Keratinocyte (primary cell): ENCODE measurements around the gene ADGRD1. TPM values are rescaled to one million over a fixed set of nuclear protein-coding genes. Genes with fewer than 3 reads are reported as not detected.

Experiments
- DNase-seq: peaks from one replicate; pipeline ENCODE4 v3.0.0-alpha.2; 2011; ENCODE audit warnings: low read depth, missing footprints, low spot score
- FAIRE-seq: peaks from 2 replicates; lab custom pipeline; 2011; peaks lifted over from hg19 to GRCh38; lab: Jason Lieb, UNC
- H2AFZ ChIP-seq: 2 replicates; pipeline ENCODE4 v1.6.0; 2012; ENCODE audit warnings: low read length, control low read depth, inconsistent platforms; ENCODE audit not compliant: control insufficient read depth
- H3K27ac ChIP-seq: 2 replicates; pipeline ENCODE4 v1.5.1; 2011; ENCODE audit warnings: low read length; ENCODE audit not compliant: control insufficient read depth, insufficient read depth
- H3K27me3 ChIP-seq: 3 replicates; pipeline ENCODE4 v1.6.0; 2011; ENCODE audit warnings: low read length; ENCODE audit not compliant: control insufficient read depth, insufficient read depth; ENCODE audit errors: extremely low read depth
- H3K36me3 ChIP-seq, 2 experiments: 2 replicates in 1 of 2; 3 replicates in 1 of 2; pipeline ENCODE4 v1.5.1; 2011; ENCODE audit warnings: low read length in 2 of 2, mild to moderate bottlenecking in 1 of 2; ENCODE audit not compliant: control insufficient read depth in 2 of 2, insufficient read depth in 2 of 2; ENCODE audit errors: extremely low read depth in 1 of 2
- H3K4me1 ChIP-seq: 3 replicates; pipeline ENCODE4 v1.5.1; 2011; ENCODE audit warnings: low read length; ENCODE audit not compliant: control insufficient read depth, insufficient read depth; ENCODE audit errors: extremely low read depth
- H3K4me2 ChIP-seq: 3 replicates; pipeline ENCODE4 v1.6.0; 2011; ENCODE audit warnings: low read depth, low read length; ENCODE audit not compliant: control insufficient read depth, insufficient read depth; ENCODE audit errors: extremely low read depth
- H3K4me3 ChIP-seq, 3 experiments: fragments of 200-600 bp in 1 of 3; sonication (generic) in 1 of 3; 2 replicates in 2 of 3; 3 replicates in 1 of 3; pipeline ENCODE4 v1.5.1; 2011 to 2016; ENCODE audit warnings: low read length in 3 of 3, mild to moderate bottlenecking in 3 of 3, control low read depth in 2 of 3, inconsistent platforms in 1 of 3, low read depth in 1 of 3, mixed read lengths in 1 of 3, mixed run types in 1 of 3, moderate library complexity in 1 of 3; ENCODE audit not compliant: control insufficient read depth in 2 of 3, insufficient read depth in 2 of 3; ENCODE audit errors: extremely low read depth in 1 of 3
- H3K79me2 ChIP-seq: 2 replicates; pipeline ENCODE4 v1.6.0; 2012; ENCODE audit warnings: low read length; ENCODE audit not compliant: control insufficient read depth, insufficient read depth
- H3K9ac ChIP-seq: 3 replicates; pipeline ENCODE4 v1.6.0; 2011; ENCODE audit warnings: low read length; ENCODE audit not compliant: control insufficient read depth, insufficient read depth; ENCODE audit errors: extremely low read depth
- H3K9me1 ChIP-seq: 3 replicates; pipeline ENCODE4 v1.6.0; 2011; ENCODE audit warnings: low read length; ENCODE audit not compliant: control insufficient read depth, insufficient read depth; ENCODE audit errors: extremely low read depth
- H3K9me3 ChIP-seq: 2 replicates; pipeline ENCODE4 v1.5.1; 2012; ENCODE audit warnings: low read depth, low read length; ENCODE audit not compliant: control insufficient read depth
- H4K20me1 ChIP-seq: 3 replicates; pipeline ENCODE4 v1.6.0; 2011; ENCODE audit warnings: low read length; ENCODE audit not compliant: control insufficient read depth, insufficient read depth; ENCODE audit errors: extremely low read depth
- CTCF ChIP-seq, 3 experiments: IDR thresholded peaks in 1 of 3; conservative IDR thresholded peaks in 1 of 3; optimal IDR thresholded peaks in 1 of 3; 2 replicates in 2 of 3; 3 replicates in 1 of 3; pipeline versions ENCODE3 to v1.5.1; 2011; ENCODE audit warnings: low read length in 3 of 3, mild to moderate bottlenecking in 3 of 3, moderate library complexity in 2 of 3, control low read depth in 1 of 3, inconsistent platforms in 1 of 3; ENCODE audit not compliant: insufficient read depth in 2 of 3; ENCODE audit errors: extremely low read depth in 1 of 3
- EZH2 ChIP-seq: IDR thresholded peaks from one replicate; pipeline ENCODE4 v1.6.1; 2012; ENCODE audit warnings: inconsistent platforms, mild to moderate bottlenecking, low read length, moderate library complexity
- dilution Hi-C: fragments of 300-500 bp; cut with MboI; formaldehyde crosslinking; loops from one replicate; pipeline ENCODE4 v1.7.0; 2020; ENCODE audit warnings: low sequenced_read_pairs; ENCODE audit not compliant: extremely low pct_ligation_motif_present
- polyA plus RNA-seq, 5 experiments: library from polyadenylated mRNA; depleted of rRNA in 3 of 5; stranded (reverse) in 3 of 5; stranded (forward) in 1 of 5; unstranded in 1 of 5; fragments of >200 nt; gene quantifications; 1 replicate in 1 of 5; 2 replicates in 3 of 5; 3 replicates in 1 of 5; pipeline versions ENCODE4 v1.2.1 to v1.2.3, GENCODE V29; 2011 to 2012; ENCODE audit warnings: missing spikeins in 2 of 5, low read depth in 1 of 5, low replicate concordance in 1 of 5

ADGRD1 gene
- polyA plus RNA-seq, 1 donor (not counting 4 experiments of a cell fraction or from before 2014, with no cell fraction given) = not detected

- H3K79me2 ChIP-seq = no peaks in the 10 kb centered on the region
- H2AFZ ChIP-seq = no peak overlapping the region
- H3K9ac ChIP-seq = no peak overlapping the region
- no peaks in the 10 kb centered on the region for H3K9me1 ChIP-seq
- no peak overlapping the region for H3K4me2 ChIP-seq
- H3K27me3 ChIP-seq = no peaks in the 10 kb centered on the region
- no peak overlapping the region for H3K4me3 ChIP-seq
- FAIRE-seq (no peak), DNase-seq (no peak)
- TF ChIP-seq CTCF (optimal IDR thresholded peaks at IDR 0.05 in 1 of 3, IDR thresholded peaks at IDR 0.05 in 1 of 3, conservative IDR thresholded peaks at IDR 0.05 in 1 of 3; ENCODE audit: extremely low read depth in 1 of 3, insufficient read depth in 2 of 3, low read length in 3 of 3) (no peak), EZH2 (no peak)
- dilution Hi-C loops = no loop called here
- H3K27ac ChIP-seq = no peak overlapping the region
- no peaks in the 10 kb centered on the region for H3K36me3 ChIP-seq
- no peaks in the 10 kb centered on the region for H3K4me1 ChIP-seq
- no peaks in the 10 kb centered on the region for H3K9me3 ChIP-seq
- H4K20me1 ChIP-seq = no peaks in the 10 kb centered on the region
These were observed 101.4 kb downstream of the ADGRD1 start for GRCh38 chr12:131055093-131055465.

- no peak overlapping the region for H2AFZ ChIP-seq
- H3K9me1 ChIP-seq = no peaks in the 10 kb centered on the region
- dilution Hi-C loops = no loop called here
- no peaks in the 10 kb centered on the region for H3K27me3 ChIP-seq
- no peak for DNase-seq
- H3K27ac ChIP-seq = no peak overlapping the region
- H3K9ac ChIP-seq = no peak overlapping the region
- H3K9me3 ChIP-seq = no peaks in the 10 kb centered on the region
- no peaks in the 10 kb centered on the region for H3K79me2 ChIP-seq
- no peaks in the 10 kb centered on the region for H3K36me3 ChIP-seq
- FAIRE-seq = no peak
- H3K4me1 ChIP-seq = no peaks in the 10 kb centered on the region
- no peak overlapping the region for H3K4me3 ChIP-seq
- H3K4me2 ChIP-seq = no peak overlapping the region
- no peak for TF ChIP-seq EZH2
- TF ChIP-seq CTCF (optimal IDR thresholded peaks at IDR 0.05 in 1 of 3, IDR thresholded peaks at IDR 0.05 in 1 of 3, conservative IDR thresholded peaks at IDR 0.05 in 1 of 3; ENCODE audit: extremely low read depth in 1 of 3, insufficient read depth in 2 of 3, low read length in 3 of 3) = no peak
- no peaks in the 10 kb centered on the region for H4K20me1 ChIP-seq
These were observed 102.0 kb downstream of the ADGRD1 start for GRCh38 chr12:131055596-131056233.
